HL-60/S4 treated with phorbol 12-myristate 13-acetate at 8.2 ng/mL for 4 days and 3 days (cell line): ENCODE measurements around the gene RPA4.
"Not testable (repeated sequence)": the region's sequence is repeated elsewhere in the genome, so short reads cannot be mapped to it uniquely, and the experiment has no call there.

ENCODE experiments used
- in situ Hi-C: fragments of 300-500 bp; cut with MboI; formaldehyde crosslinking; loops from 2 replicates; pipeline ENCODE4 v1.15.0; 2022; ENCODE audit warnings: low sequenced_read_pairs

The RPA4 gene, protein sequence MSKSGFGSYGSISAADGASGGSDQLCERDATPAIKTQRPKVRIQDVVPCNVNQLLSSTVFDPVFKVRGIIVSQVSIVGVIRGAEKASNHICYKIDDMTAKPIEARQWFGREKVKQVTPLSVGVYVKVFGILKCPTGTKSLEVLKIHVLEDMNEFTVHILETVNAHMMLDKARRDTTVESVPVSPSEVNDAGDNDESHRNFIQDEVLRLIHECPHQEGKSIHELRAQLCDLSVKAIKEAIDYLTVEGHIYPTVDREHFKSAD

DNA sequence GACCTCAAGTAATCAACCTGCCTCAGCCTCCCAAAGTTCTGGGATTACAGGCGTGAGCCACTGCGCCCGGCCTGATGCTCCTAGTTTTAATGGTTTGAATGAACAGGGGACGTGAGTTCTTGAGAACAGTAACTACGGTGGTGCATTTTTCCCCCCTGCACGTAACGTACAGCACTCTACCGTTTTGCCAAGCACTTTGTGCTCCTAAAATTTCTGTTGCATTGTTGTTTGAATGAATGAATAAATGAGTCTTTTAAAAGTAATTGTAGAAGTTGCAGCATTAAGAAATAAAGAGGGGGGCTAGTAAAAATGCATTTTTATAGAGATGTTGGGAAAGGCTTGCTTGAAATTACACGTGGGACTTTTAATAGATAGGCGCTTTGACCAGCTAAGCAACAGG, at the start of gene RPA4:
RPA4 (plus strand) TSS at position 301 of the 400 bp plus-strand sequence. CDS start 403 bp downstream, outside the sequence.
- in situ Hi-C loops = no loop called here

DNA sequence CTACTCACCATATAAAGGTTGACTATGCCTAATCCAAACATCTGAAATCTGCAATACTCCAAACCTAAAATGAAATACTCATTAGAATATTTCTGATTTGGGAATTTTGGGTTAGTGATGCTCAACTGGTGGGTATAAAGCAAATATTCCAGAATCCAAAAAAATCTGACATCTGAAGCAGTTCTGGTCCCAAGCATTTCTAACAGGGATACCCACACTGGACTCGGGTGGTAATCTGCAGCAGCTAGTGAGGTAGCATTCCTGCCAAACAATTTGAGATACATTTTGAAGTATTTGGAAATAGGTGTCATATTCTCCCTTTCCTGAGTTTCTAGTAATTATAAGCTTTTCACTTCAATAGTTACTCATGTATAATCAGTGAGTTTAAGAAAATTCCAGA, 49.6 kb upstream of the RPA4 start:
- in situ Hi-C loops = no loop called here

GRCh38 chrX:96835660-96836289, 47.9 kb upstream of the RPA4 start:
- in situ Hi-C loops = no loop called here

GRCh38 chrX:96837808-96838207, 45.9 kb upstream of the RPA4 start:
- in situ Hi-C loops = no loop called here

- in situ Hi-C loops = no loop called here
Observed at GRCh38 chrX:96838537-96838936, 45.2 kb upstream of the RPA4 start.

- in situ Hi-C loops = no loop called here
Observed at GRCh38 chrX:96841325-96841724, 42.4 kb upstream of the RPA4 start.

- in situ Hi-C loops = not testable (repeated sequence)
Observed at GRCh38 chrX:96841866-96842265, 41.8 kb upstream of the RPA4 start.

DNA sequence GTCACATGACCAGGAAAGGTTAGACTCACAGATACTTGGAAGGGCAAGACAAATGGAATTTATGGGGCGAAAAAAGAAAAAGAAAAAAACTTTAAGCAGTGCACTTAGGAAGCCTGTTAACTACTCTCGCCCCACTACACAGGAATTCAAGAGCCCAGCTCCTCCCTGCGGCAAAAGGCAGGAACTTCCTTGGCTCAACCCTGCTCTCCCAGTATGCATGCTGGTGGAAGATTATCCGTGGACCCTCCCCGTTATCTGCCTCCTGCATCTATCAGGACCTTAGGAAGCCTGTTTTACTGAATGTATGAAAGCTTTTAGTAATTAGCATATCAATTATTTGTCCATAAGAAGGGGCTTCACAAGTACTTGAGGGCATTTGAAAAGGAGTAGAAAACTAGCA, 40.1 kb upstream of the RPA4 start:
- in situ Hi-C loops = no loop called here

GRCh38 chrX:96846841-96847240, 36.9 kb upstream of the RPA4 start:
- in situ Hi-C loops = no loop called here

- in situ Hi-C loops = not testable (repeated sequence)
Observed at GRCh38 chrX:96859422-96859821, 24.3 kb upstream of the RPA4 start.

GRCh38 chrX:96861218-96861617, 22.5 kb upstream of the RPA4 start:
- in situ Hi-C loops = no loop called here

GRCh38 chrX:96861661-96862060, 22.0 kb upstream of the RPA4 start:
- in situ Hi-C loops = no loop called here

- in situ Hi-C loops = no loop called here
Observed at GRCh38 chrX:96884027-96884426, 319 bp downstream of the RPA4 start.

DNA sequence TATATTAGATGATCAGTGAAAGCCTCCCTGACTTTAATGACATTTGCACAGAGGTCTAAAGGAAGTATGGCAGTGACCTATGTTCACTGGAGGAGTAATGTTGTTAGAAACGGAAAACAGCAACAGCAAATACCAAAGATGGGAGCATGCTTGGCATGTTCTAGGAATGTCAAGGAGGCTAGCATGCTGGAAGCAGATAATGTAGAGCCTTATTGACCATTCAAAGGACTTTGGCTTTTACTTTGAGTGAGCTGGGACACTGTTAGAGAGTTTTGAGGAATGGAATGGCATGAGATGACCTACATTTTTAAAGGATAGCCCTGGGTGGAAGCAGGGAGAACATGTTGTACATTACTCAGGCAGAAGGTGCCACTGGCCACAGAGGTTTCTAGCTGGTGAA, 6.0 kb downstream of the RPA4 start:
- in situ Hi-C loops = no loop called here

- in situ Hi-C loops = no loop called here
Observed at GRCh38 chrX:96906741-96907140, 23.0 kb downstream of the RPA4 start.

- in situ Hi-C loops = no loop called here
Observed at GRCh38 chrX:96907516-96908272, 24.0 kb downstream of the RPA4 start.

GRCh38 chrX:96909291-96909690, 25.6 kb downstream of the RPA4 start:
- in situ Hi-C loops = no loop called here

- in situ Hi-C loops = no loop called here
Observed at GRCh38 chrX:96918864-96919263, 35.2 kb downstream of the RPA4 start.

- in situ Hi-C loops = no loop called here
Observed at GRCh38 chrX:96919672-96920071, 36.0 kb downstream of the RPA4 start.

DNA sequence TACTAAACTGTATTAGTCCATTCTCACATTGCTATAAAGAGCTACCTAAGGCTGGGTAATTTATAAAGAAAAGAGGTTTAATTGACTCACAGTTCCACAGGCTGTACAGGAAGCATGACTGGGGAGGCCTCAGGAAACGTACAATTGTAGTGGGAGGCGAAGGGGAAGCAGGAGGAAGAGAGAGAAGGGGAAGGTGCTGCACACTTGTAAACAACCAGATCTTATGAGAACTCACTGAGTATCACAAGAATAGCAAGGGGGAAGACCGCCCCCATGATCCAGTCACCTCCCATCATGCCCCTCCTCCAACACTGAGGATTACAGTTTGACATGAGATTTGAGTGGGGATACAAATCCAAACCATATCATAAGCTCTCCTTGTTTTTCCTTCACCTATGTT, 40.9 kb downstream of the RPA4 start:
- in situ Hi-C loops = no loop called here

DNA sequence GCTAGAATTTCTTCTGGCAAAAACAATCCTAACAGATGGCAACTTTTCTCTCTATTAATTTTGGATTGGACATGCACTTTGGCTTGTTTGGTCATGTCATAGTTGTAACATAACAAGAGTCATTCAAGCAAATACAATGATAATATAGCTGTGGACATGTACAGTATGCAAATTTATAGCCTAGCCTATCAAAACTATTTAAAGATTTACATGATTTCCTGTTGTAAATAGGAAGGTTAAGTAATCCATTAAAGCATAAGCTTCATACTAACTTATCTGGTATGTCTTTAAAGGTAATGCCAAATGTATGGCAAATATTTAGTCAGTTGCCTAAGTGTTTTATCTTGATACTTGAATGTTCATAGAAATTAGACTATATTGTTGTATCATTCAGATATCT, 45.3 kb downstream of the RPA4 start:
- in situ Hi-C loops = no loop called here
